WI38 (cell line): ENCODE data around the gene SCAMP5.
A peak's percentile ranks its signal among the peaks of the same experiment; 100 is the strongest.

Source experiments
- H3K4me3 ChIP-seq: 2 replicates; pipeline ENCODE4 v1.5.1; 2011; ENCODE audit warnings: low read depth, mild to moderate bottlenecking, control low read depth, low read length
- CTCF ChIP-seq: IDR thresholded peaks from 2 replicates; pipeline ENCODE4 v1.5.1; 2012; ENCODE audit warnings: low read depth, mild to moderate bottlenecking, control low read depth, low read length

SCAMP5 gene

GRCh38 chr15:74989527-74989926 lies 5.8 kb upstream of the SCAMP5 start:
- no peak overlapping the region for H3K4me3 ChIP-seq
- no peak for TF ChIP-seq CTCF

- H3K4me3 ChIP-seq, result no peak overlapping the region
- no peak for TF ChIP-seq CTCF
Observed at GRCh38 chr15:74992619-74993018, 2.7 kb upstream of the SCAMP5 start.

- H3K4me3 ChIP-seq, result no peak overlapping the region
- TF ChIP-seq CTCF, result no peak
Observed at GRCh38 chr15:74994236-74994635, 1.1 kb upstream of the SCAMP5 start.

GRCh38 chr15:74994685-74995084 lies 678 bp upstream of the SCAMP5 start:
- H3K4me3 ChIP-seq, result no peak overlapping the region
- no peak for TF ChIP-seq CTCF

GRCh38 chr15:74995779-74996765 lies 709 bp downstream of the SCAMP5 start:
- no peak for TF ChIP-seq CTCF
- H3K4me3 ChIP-seq, result peak overlapping the region; percentile 53

- H3K4me3 ChIP-seq, result no peak overlapping the region
- TF ChIP-seq CTCF, result no peak
Observed at GRCh38 chr15:74997141-74997540, 1.8 kb downstream of the SCAMP5 start.

GRCh38 chr15:74997543-74997942 lies 2.2 kb downstream of the SCAMP5 start:
- no peak overlapping the region for H3K4me3 ChIP-seq
- no peak for TF ChIP-seq CTCF
